Measurements from ENCODE around the gene P2RX5.
A peak's percentile ranks its signal among the peaks of the same experiment; 100 is the strongest.

DNA sequence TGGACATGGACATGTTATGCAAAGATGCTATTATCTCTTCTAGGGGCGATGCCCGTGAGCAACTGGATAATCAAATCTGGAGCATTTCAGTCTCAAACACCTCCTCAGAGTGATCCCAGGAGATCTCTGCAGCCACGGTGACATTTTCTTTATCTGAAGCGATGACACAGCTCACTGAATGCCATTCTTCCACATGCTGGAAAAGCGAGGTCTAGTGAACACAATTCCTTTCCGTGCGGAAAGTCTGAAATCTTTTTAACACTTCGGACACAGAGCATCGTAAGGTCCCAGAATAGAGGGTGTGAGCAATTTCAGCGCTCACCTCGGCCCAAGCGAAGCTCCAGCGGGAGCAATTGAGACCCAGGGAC, 27.2 kb upstream of the P2RX5 start:
- TF ChIP-seq EZH2phosphoT487 (IDR thresholded peaks at IDR 0.05; ENCODE audit: borderline replicate concordance, low read length) (no peak), CTCF (IDR thresholded peaks at IDR 0.05; ENCODE audit: low read depth, low read length, poor library complexity, severe bottlenecking) (peak; percentile 18)

Measured in DOHH2 (cell line).